GM12873 (cell line): Measurements from ENCODE around the gene STARD4.

Experiments
- TF ChIP-seq, protein P1 (sequence below): IDR thresholded peaks from 2 replicates; pipeline ENCODE4 v1.5.1; 2012; ENCODE audit warnings: low read depth, mild to moderate bottlenecking, moderate library complexity, low read length, control low read depth; ENCODE audit not compliant: insufficient read depth; ENCODE audit errors: missing control alignments

The STARD4 gene

DNA sequence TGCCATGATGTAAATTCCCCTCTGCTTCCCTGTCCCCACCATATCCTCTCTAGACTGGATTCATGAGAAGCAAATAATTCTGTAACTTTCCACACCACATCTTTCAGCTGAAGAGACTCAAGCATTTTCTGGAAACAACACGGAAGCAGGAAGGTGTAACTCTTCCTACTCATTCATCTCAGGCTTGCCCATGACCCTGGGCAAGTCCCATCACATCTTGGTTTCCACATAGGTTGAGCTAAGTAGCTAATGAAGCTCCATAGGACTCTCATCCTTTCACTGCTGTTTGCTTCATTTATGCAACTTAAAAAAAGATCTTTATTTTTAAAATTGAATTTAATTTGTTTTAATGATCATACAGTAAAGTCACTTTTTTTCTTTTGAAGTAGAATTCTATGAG, 32.7 kb upstream of the STARD4 start:
- TF ChIP-seq, protein P1, sequence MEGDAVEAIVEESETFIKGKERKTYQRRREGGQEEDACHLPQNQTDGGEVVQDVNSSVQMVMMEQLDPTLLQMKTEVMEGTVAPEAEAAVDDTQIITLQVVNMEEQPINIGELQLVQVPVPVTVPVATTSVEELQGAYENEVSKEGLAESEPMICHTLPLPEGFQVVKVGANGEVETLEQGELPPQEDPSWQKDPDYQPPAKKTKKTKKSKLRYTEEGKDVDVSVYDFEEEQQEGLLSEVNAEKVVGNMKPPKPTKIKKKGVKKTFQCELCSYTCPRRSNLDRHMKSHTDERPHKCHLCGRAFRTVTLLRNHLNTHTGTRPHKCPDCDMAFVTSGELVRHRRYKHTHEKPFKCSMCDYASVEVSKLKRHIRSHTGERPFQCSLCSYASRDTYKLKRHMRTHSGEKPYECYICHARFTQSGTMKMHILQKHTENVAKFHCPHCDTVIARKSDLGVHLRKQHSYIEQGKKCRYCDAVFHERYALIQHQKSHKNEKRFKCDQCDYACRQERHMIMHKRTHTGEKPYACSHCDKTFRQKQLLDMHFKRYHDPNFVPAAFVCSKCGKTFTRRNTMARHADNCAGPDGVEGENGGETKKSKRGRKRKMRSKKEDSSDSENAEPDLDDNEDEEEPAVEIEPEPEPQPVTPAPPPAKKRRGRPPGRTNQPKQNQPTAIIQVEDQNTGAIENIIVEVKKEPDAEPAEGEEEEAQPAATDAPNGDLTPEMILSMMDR: no peak

DNA sequence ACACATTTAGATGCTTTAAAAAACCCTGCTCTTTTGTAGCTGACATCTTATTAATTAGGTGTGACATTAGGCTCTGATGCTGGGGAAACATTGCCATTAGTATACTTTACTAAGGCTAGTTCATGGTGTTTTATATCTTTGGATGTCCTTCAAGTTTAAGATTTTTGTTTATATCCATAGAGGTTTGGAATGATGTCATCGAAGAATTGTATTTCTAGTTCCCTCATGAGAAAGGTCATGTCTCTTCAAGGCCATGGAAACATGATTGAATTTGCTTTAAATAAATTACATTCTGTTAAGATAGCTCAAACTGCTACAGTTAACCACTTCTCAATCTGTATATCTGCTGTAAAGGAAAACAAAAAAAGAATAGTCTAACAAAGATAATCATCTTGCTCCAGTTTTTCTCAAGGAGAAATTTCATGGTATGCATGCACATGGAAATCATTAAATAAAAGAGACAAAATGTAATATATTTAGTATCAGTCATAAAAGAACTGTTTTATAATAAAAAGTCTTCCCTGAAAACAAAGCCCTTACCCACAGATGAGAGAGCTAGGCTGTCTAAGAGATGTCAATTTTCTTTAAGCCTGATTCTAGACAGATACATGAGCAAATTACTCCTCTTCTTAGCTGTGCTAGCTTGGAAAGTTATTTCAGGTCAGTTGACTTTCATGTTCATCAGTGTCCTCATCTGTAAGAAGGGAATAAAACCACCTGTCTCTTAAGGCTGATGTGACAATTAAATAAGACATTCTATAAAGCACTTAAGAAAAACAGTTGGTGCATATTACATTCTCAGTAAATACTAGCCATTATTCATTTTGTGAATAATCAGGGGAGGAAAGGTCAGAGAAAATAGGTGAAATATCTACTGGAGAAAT, 25.0 kb upstream of the STARD4 start:
- TF ChIP-seq, protein P1: no peak

DNA sequence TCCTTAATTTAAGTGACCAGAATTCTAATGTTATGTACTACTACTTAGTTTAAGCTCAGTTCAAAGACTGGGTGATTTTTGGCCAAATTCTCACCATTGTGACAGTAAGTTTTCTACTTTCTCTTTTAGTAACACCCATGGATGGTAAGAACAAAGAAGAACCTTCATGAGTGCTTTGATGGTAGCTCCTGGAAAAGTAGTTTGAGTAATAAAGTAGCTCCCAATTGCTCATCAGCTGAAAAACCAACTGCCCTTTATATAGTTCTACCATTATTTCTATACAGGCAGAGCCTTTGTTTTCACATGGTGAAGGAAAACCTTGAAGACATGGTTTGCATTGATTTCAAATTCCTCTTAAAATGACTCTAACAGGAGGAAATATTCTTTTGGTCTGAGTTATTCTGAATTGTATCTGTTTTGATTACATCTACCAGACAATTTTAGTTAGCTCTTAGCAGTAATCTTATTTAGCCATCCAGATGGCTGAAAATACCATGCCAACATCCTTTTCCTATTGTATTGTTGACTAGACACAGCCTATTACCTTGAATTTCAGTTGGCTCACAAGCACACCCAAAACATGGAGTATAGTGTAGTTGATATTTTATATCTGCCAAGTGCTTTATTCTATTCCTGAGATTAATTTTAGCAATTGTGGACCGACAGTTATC, 23.7 kb upstream of the STARD4 start:
- TF ChIP-seq, protein P1: no peak

DNA sequence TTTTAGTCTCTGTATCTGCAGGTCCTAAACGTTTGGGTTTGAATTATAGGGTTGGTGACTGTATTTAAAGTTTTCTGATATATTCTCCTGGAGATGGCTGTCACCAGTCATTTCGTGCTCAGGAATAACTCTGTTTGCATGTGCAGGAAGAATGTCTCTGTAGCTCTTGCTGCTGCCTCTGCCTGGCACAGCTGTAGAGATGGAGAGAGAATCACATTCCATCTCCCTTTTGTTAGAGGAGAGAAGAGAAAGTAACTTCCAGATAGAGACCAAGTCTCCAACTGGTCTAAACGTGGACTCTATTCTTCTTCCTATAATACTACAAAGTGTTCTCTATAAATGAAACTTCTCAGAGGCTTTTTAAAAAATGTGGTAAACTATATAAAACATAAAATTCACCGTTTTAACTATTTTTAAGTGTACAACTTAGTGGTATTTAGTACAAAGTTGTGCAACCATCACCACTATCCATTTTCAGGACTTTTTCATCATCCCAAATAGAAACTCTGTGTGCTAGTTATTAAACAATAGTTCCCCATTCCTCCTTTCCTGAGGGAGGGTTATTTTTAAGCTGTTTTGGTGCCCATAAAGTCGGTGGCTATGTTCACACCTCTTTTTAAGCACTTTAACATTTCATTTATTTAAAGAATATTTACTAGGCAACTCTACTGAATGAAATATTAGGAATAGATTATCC, 20.7 kb upstream of the STARD4 start:
- TF ChIP-seq, protein P1: no peak

DNA sequence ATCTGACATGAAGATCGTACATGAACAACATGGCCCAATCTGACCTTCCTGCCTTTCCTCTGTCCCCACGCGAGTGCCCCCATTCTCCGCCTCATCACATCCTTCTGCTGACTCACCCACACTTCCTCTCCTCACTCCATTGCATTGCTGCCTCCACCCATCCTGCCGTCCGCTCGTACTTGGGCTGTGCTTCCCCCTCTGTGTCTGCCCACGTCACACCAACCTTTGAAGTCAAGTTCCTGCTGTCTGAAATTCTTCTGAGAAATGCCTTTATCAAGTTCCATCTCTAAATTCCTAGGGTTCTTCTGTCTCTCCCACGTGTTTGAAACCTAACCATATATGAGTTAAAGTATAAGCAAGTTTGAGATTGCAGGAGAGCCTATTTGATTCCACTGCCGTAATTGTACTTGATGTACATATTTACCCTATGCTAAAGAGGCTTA, 18.0 kb upstream of the STARD4 start:
- TF ChIP-seq, protein P1: no peak

DNA sequence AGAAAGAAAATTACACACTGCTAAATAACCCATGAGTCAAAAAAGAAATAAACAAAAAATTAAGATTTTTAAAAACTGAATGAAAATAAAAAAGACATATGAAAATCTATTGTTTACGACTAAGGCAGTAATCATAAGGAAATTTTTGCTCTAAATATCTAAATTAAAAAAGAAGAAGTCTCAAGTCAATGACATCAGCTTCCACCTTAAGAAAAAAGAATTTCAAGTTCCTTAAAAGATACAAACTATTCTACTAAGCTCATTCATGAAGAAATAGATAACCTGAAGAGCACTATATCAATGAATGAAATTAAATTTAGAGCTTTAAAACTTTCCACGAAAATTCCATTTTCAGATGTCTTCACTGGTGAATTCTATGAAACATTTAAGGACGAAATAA, 15.7 kb upstream of the STARD4 start:
- TF ChIP-seq, protein P1: no peak

DNA sequence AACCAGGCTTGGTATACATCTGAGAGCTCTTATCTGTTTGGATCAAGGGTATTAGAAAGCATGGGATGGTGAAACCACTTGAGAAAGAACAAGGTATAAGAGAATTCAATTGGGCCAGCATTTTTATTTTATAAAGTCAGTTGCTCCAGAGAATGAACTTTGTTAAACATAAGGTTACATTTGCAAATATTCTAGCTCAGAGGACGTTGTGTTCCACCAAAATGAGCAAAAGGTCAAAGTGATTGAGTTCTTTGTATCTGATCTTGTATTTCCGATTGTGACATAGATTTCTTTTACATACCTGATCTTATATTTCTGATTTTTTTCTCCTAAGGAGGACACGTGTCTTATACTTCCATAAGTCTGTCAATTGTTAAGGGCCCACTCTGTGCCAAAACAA, 8.6 kb upstream of the STARD4 start:
- TF ChIP-seq, protein P1: no peak
